ENCODE measurements around the gene MRPL11. TPM values are rescaled to one million over a fixed set of nuclear protein-coding genes. Genes with fewer than 3 reads are reported as not detected.
A peak's percentile ranks its signal among the peaks of the same experiment; 100 is the strongest.

MRPL11 gene
- total RNA-seq (48.4 and 70.3 TPM in 2 replicates), polyA plus RNA-seq (64.1 and 75.8 TPM in 2 replicates)

- Histone ChIP-seq H3K9me3 (ENCODE audit: low read depth) (no peaks in the 10 kb centered on the region), H3K4me3 (peak within 1 kb of the TSS; percentile 82), H3K36me3 (peaks cover 13% of the 10 kb centered on the region), H3K27me3 (no peaks in the 10 kb centered on the region), H3K27ac (peak within 1 kb of the TSS; percentile 94), H3K4me1 (ENCODE audit: low read depth) (peaks cover 3% of the 10 kb centered on the region)
- DNase-seq (ENCODE audit: low read depth in 1 of 2, low spot score in 1 of 2) = peak; percentile 94 to 95
- TF ChIP-seq CTCF (IDR thresholded peaks at IDR 0.05; ENCODE audit: low read depth, low read length) = peak; percentile 80
These were observed at the start of gene MRPL11 for GRCh38 chr11:66438504-66439466. Gene MRPL11, minus strand, starts transcription at chr11:66438848. Its CDS starts 94 bp downstream, at chr11:66438754.

GRCh38 chr11:66484806-66485380 lies 46.2 kb upstream of the MRPL11 start:
- no peak for TF ChIP-seq CTCF (IDR thresholded peaks at IDR 0.05; ENCODE audit: low read depth, low read length)
- Histone ChIP-seq H3K27ac (no peak overlapping the region), H3K4me3 (no peak overlapping the region), H3K27me3 (no peaks in the 10 kb centered on the region), H3K36me3 (no peaks in the 10 kb centered on the region), H3K9me3 (ENCODE audit: low read depth) (no peaks in the 10 kb centered on the region), H3K4me1 (ENCODE audit: low read depth) (no peaks in the 10 kb centered on the region)
- DNase-seq (ENCODE audit: low read depth in 1 of 2, low spot score in 1 of 2) = no peak

- Histone ChIP-seq H3K4me1 (ENCODE audit: low read depth) (no peaks in the 10 kb centered on the region), H3K27me3 (no peaks in the 10 kb centered on the region), H3K27ac (peak within 1 kb of the TSS; percentile 97), H3K36me3 (no peaks in the 10 kb centered on the region), H3K9me3 (ENCODE audit: low read depth) (no peaks in the 10 kb centered on the region), H3K4me3 (peak within 1 kb of the TSS; percentile 60)
- peak; percentile 98 to 99 for DNase-seq (ENCODE audit: low read depth in 1 of 2, low spot score in 1 of 2)
- no peak for TF ChIP-seq CTCF (IDR thresholded peaks at IDR 0.05; ENCODE audit: low read depth, low read length)
These were observed 41.7 kb upstream of the MRPL11 start, which contains the start of gene DPP3 for GRCh38 chr11:66480117-66480938. Gene DPP3, plus strand, starts transcription at chr11:66480434. Its CDS starts 1,767 bp downstream, at chr11:66482201.

- no peaks in the 10 kb centered on the region for H3K36me3 ChIP-seq
- H3K9me3 ChIP-seq (ENCODE audit: low read depth) = no peaks in the 10 kb centered on the region
- DNase-seq (ENCODE audit: low read depth in 1 of 2, low spot score in 1 of 2) = peak in 1 of 2 donors; percentile 45
- no peak for TF ChIP-seq CTCF (IDR thresholded peaks at IDR 0.05; ENCODE audit: low read depth, low read length)
- H3K27me3 ChIP-seq = no peaks in the 10 kb centered on the region
- H3K27ac ChIP-seq = peak overlapping the region; percentile 97
- H3K4me1 ChIP-seq (ENCODE audit: low read depth) = no peaks in the 10 kb centered on the region
- peak overlapping the region; percentile 60 for H3K4me3 ChIP-seq
These were observed 40.9 kb upstream of the MRPL11 start for GRCh38 chr11:66479394-66480116.

Measured in cardiac muscle cell (in vitro differentiated cells and primary cell).